ENCODE measurements around the gene OSCP1. TPM values are rescaled to one million over a fixed set of nuclear protein-coding genes. Genes with fewer than 3 reads are reported as not detected.
"Not testable (repeated sequence)": the region's sequence is repeated elsewhere in the genome, so short reads cannot be mapped to it uniquely, and the experiment has no call there.

The OSCP1 gene
- total and polyA plus RNA-seq, 2 donors (not counting 1 experiment from before 2014, with no cell fraction given): 6.5 to 10.7 TPM

DNA sequence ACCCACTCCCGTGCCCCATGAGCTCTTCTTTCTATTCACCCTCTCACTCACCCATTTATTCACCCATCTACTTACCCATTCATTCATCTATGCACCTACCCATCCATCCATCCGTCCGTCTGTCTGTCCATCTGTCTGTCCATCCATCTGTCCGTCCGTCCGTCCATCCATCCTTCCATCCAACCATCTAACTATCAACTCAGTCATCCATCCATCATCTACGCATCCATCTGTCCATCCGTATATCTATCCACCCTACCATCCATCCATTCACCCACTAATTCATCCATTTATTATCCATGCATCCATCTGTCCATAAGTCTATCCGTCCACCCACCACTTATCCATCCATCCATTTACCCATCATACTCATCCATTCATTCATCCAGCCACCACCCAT, 43.3 kb upstream of the OSCP1 start:
- Histone ChIP-seq H3K4me1 (ENCODE audit: control insufficient read depth, extremely low read depth, insufficient read depth, low read length) (no peaks in the 10 kb centered on the region), H3K79me2 (ENCODE audit: control insufficient read depth, insufficient read depth, low read length) (no peaks in the 10 kb centered on the region), H3K36me3 (ENCODE audit: control insufficient read depth, insufficient read depth, low read length) (no peaks in the 10 kb centered on the region), H3K9me3 (ENCODE audit: control insufficient read depth, insufficient read depth, low read depth, low read length) (no peaks in the 10 kb centered on the region), H2AFZ (ENCODE audit: low read length) (no peak overlapping the region), H3K27ac (ENCODE audit: insufficient read depth, low read length) (no peak overlapping the region), H4K20me1 (ENCODE audit: control insufficient read depth, extremely low read depth, insufficient read depth, low read length) (no peaks in the 10 kb centered on the region), H3K9ac (ENCODE audit: insufficient read depth, low read length) (no peak overlapping the region), H3K4me3 (replicated peaks in 1 of 4; ENCODE audit: control extremely low read depth in 1 of 4, insufficient read depth in 1 of 4, low read depth in 3 of 4, low read length in 4 of 4) (no peak overlapping the region), H3K27me3 (ENCODE audit: control insufficient read depth, insufficient read depth, low read length) (peaks cover 8% of the 10 kb centered on the region), H3K4me2 (ENCODE audit: extremely low read depth, insufficient read depth, low read length) (no peak overlapping the region)
- no peak for DNase-seq (ENCODE audit: low read depth in 2 of 2)
- TF ChIP-seq, protein P1, sequence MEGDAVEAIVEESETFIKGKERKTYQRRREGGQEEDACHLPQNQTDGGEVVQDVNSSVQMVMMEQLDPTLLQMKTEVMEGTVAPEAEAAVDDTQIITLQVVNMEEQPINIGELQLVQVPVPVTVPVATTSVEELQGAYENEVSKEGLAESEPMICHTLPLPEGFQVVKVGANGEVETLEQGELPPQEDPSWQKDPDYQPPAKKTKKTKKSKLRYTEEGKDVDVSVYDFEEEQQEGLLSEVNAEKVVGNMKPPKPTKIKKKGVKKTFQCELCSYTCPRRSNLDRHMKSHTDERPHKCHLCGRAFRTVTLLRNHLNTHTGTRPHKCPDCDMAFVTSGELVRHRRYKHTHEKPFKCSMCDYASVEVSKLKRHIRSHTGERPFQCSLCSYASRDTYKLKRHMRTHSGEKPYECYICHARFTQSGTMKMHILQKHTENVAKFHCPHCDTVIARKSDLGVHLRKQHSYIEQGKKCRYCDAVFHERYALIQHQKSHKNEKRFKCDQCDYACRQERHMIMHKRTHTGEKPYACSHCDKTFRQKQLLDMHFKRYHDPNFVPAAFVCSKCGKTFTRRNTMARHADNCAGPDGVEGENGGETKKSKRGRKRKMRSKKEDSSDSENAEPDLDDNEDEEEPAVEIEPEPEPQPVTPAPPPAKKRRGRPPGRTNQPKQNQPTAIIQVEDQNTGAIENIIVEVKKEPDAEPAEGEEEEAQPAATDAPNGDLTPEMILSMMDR (conservative IDR thresholded peaks at IDR 0.05 in 1 of 2, IDR thresholded peaks at IDR 0.05 in 1 of 2; ENCODE audit: low read depth in 1 of 2, low read length in 2 of 2): no peak
- no peak for TF ChIP-seq EZH2 (IDR thresholded peaks at IDR 0.05; ENCODE audit: low read length, missing control alignments)

DNA sequence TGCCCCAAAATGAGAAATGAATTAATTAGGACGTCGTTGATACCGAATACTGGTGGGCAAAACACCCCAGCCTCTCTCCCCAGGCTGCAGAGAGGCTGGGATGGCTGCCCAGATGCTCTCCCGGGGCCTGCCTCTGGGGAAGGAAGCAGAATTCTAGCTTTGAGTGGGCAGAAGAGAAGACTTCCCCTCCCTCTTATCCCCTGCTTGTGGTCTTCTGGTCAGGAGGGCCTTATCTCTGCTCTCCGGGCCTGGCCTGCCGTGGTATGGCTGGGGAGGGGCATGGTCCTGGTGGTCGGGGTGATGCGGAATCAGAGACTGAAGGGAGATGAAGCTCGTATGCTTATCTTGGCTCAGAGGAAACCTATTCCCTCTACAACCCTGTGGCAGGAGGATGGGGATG, 42.2 kb upstream of the OSCP1 start:
- H3K9ac ChIP-seq (ENCODE audit: insufficient read depth, low read length): no peak overlapping the region
- H3K36me3 ChIP-seq (ENCODE audit: control insufficient read depth, insufficient read depth, low read length): no peaks in the 10 kb centered on the region
- H3K4me2 ChIP-seq (ENCODE audit: extremely low read depth, insufficient read depth, low read length): no peak overlapping the region
- no peak overlapping the region for H2AFZ ChIP-seq (ENCODE audit: low read length)
- H3K9me3 ChIP-seq (ENCODE audit: control insufficient read depth, insufficient read depth, low read depth, low read length): no peaks in the 10 kb centered on the region
- no peaks in the 10 kb centered on the region for H4K20me1 ChIP-seq (ENCODE audit: control insufficient read depth, extremely low read depth, insufficient read depth, low read length)
- no peaks in the 10 kb centered on the region for H3K79me2 ChIP-seq (ENCODE audit: control insufficient read depth, insufficient read depth, low read length)
- TF ChIP-seq, protein P1 (conservative IDR thresholded peaks at IDR 0.05 in 1 of 2, IDR thresholded peaks at IDR 0.05 in 1 of 2; ENCODE audit: low read depth in 1 of 2, low read length in 2 of 2): no peak
- TF ChIP-seq EZH2 (IDR thresholded peaks at IDR 0.05; ENCODE audit: low read length, missing control alignments): no peak
- H3K4me3 ChIP-seq (replicated peaks in 1 of 4; ENCODE audit: control extremely low read depth in 1 of 4, insufficient read depth in 1 of 4, low read depth in 3 of 4, low read length in 4 of 4): no peak overlapping the region
- no peak overlapping the region for H3K27ac ChIP-seq (ENCODE audit: insufficient read depth, low read length)
- DNase-seq (ENCODE audit: low read depth in 2 of 2): no peak
- peaks cover 8% of the 10 kb centered on the region for H3K27me3 ChIP-seq (ENCODE audit: control insufficient read depth, insufficient read depth, low read length)
- H3K4me1 ChIP-seq (ENCODE audit: control insufficient read depth, extremely low read depth, insufficient read depth, low read length): no peaks in the 10 kb centered on the region

DNA sequence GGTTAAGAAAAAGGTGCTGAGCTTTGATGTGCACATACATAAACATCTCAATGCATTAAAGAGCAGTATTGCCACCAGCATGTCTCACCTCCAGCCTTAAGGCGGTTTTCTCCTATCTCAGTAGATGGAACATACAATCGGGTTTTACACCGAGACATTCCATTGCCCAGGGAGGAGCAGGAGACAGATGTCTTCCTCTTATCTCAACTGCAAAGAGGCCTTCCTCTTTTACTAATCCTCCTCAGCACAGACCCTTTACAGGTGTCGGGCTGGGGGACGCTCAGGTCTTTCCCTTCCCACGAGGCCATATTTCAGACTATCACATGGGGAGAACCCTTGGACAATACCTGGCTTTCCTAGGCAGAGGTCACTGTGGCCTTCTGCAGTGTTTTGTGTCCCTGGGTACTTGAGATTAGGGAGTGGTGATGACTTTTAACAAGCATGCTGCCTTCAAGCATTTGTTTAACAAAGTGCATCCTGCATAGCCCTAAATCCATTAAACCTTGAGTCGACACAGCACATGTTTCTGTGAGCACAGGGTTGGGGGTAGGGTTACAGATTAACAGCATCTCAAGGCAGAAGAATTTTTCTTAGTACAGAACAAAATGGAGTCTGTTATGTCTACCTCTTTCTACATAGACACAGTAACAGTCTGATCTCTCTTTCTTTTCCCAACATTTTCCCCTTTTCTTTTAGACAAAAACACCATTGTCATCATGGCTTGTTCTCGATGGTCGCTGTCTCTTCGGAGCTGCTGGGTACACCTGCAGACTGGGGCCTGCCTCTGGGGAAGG, 39.2 kb upstream of the OSCP1 start:
- H3K27ac ChIP-seq (ENCODE audit: insufficient read depth, low read length); H3K9ac ChIP-seq (ENCODE audit: insufficient read depth, low read length); H3K36me3 ChIP-seq (ENCODE audit: control insufficient read depth, insufficient read depth, low read length); H3K4me1 ChIP-seq (ENCODE audit: control insufficient read depth, extremely low read depth, insufficient read depth, low read length); H3K4me2 ChIP-seq (ENCODE audit: extremely low read depth, insufficient read depth, low read length); H3K27me3 ChIP-seq (ENCODE audit: control insufficient read depth, insufficient read depth, low read length); H3K79me2 ChIP-seq (ENCODE audit: control insufficient read depth, insufficient read depth, low read length); H3K4me3 ChIP-seq (replicated peaks in 1 of 4; ENCODE audit: control extremely low read depth in 1 of 4, insufficient read depth in 1 of 4, low read depth in 3 of 4, low read length in 4 of 4); DNase-seq (ENCODE audit: low read depth in 2 of 2); H4K20me1 ChIP-seq (ENCODE audit: control insufficient read depth, extremely low read depth, insufficient read depth, low read length); H3K9me3 ChIP-seq (ENCODE audit: control insufficient read depth, insufficient read depth, low read depth, low read length); H2AFZ ChIP-seq (ENCODE audit: low read length): not testable (repeated sequence)

All from fibroblast of lung (primary cell).